HuH-7 (cell line): Measurements from ENCODE around the gene DMD.

Source experiments
- DNase-seq: peaks from one replicate; pipeline ENCODE4 v3.0.0; 2011; ENCODE audit warnings: low spot score

The DMD gene

DNA sequence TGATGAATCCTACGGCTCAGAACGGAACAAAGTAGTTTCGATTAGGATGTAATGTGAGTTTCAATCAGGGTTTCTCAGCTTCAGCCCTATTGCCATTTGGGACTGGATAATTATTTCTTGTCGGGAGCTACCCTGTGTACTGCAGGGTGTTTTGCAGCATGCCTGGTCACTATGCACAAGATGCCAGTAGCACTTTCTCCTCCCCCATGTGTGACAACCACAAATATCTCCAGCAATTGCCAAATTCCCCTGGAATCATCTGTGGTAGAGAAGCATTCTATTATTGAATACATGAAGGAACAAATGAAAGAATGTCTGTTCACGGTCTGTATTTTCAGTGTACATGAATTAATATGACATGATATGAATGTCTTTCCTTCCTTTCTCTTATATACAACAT lies 1356.6 kb downstream of the DMD start:
- no peak for DNase-seq

DNA sequence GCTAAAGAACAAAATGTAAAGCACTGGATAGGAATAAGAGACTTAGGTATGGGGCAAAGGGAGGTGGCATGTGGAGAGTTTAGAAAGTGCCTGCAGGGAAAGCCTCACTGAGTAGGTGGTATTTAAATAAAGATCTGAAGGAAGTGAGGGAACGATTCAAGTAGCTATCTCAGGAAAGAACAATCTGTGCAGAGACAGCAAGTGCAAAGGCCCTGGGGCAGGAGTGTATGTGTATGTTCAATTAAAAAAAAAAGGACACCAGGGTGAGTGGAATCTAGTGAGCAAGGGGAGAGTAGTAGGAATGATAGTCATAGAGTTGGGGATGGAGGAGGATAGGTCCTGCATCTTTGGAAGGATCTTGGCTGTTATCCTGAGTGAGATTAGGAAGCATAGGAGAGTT lies 1359.6 kb downstream of the DMD start:
- no peak for DNase-seq

DNA sequence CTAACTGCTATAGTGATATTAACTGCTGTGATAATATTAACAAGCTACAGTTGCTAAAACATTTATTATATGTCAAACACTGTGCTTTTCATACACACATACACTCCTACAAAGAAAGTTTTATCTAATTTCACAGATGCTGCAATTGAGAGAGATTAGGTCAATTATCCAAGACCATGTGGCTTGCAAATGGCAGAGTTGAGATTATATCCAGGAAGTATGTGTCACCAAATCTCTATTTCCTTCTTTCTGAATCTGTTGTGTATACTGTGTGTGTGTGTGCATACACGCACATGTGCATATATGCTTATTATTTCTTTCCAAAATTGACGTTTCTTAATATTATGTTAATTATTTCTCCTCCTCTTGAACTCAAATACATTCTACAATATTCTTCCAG lies 1363.6 kb downstream of the DMD start:
- no peak for DNase-seq

DNA sequence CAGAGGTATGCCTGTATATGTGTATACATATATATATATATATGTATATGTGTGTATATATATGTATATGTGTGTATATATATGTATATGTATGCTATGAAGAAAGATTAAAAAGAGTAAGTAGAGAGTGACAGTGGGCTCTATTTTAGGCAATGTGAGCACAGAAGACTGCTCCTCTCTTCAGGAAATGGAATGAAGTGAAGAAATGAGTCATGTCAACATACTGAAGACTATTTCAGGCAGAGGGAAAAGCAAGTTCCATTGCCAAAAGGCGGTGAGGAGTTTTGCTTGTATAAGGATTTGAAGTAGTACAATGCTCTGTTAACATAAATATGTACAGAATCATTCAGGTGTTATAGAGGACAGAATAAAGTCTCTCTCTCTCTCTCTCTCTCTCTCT lies 1366.3 kb downstream of the DMD start:
- DNase-seq: no peak

DNA sequence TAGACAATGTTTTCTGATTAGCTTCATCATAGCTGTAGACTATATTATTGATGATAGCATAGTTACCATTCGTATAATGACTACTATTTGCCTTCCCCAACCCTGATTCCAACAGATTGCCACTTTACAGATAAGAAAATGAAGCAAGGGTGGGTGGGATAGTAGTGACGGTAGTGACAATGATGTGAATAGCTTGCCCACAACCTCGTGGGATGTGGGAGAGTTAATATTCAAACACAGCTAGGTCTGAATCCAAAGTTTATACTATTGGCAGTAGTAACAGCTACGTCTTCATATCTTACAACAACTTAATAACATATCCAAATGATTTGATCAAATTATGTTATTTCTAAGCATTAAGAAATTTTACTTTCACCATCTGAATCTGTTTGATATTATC lies 1372.7 kb downstream of the DMD start:
- DNase-seq: no peak

DNA sequence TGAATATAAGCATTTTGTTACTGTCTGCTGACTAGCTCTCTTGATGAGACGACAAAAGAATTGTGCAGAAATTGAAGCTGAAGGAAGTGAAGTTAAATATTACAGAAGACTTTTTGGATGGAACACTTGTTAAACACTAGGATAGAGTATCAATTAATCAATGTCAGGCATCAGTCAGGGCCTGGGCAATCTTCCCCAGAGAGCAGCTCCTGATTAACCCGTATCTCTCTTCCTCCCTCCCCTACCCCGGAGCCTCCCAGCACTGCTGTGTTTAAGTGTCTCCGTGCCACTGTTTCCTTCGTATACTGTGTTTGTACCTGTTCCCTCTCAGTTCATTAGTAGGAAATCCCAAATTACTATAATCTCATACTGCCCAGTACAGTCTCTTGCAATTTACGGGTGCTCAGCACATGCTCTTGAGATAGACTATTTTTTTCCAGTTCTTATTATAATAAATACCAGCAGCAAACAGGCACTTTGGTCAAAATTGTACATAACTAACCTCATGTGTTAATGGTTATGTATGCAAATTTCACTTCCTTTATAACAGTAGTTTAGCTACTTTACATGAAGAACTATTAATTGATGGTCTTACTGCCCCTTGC lies 1373.8 kb downstream of the DMD start:
- DNase-seq: no peak

DNA sequence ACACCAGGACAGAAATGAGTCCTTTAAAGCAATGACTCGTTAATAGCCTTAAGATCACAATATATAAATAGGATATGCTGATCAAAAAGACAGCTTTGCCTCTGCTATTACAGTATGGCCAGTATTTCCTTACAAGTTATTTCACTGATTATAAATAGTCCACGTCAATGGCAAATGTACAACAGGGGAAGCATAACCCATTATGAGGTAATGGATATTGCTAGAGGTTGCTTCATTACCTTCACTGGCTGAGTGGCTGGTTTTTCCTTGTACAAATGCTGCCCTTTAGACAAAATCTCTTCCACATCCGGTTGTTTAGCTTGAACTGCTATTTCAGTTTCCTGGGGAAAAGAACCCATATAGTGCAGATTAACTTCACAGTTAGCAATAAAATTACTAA lies 1374.9 kb downstream of the DMD start:
- DNase-seq: no peak

DNA sequence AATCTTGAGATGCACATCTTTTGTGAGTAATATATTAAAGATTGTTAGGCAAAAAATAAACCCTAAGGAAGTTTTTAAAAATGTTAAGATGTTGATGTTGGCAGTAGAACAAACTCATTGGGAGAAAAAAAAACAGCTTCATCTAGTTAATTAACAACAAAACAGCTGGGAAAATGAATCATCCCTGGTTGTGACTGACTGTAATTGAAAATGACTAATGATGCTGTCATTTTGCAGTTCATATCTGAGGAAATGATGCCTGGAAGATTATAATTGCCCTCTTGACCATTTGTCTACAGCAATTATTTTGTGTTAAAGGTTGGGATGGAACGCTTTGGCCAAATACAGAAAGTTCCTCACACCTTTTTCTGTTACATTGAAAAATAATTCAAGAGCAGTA lies 1379.1 kb downstream of the DMD start:
- no peak for DNase-seq

DNA sequence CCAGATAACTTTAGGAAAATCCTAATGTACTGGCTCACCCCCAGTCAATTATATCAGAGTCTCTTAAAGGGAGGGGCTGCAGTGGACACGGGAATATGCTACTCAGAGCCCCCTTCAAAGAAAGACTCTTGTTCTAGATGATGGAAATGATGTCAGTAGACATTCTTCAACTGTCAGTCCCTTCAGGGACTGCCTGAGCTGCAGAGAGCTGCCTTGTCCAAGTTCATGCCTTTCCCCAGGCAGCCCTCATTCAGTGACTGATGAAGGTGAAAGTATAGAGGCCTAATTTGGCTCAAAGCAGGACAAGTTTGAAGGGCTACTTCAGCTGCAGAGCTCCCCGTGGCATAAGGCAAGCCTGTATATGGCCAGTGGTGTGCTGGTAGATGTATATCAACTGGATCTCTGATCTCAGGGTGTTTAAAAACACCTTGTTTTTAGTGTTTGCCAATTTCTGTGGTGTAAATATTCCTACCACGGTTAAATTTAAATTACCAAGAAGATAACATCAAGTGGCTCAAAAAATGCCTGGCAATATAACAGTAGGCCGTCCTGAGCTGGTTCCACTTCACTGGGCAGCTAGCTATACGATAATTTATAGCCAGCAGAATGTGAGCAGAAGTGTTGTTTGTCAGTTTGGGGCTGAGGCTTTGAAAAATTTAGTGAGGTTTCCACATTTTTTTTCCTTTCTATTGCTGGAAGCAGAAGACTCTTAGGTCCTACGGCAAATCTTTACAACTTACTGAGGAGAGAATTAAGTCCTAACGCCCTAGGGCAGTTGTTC lies 1390.7 kb downstream of the DMD start:
- DNase-seq: no peak

DNA sequence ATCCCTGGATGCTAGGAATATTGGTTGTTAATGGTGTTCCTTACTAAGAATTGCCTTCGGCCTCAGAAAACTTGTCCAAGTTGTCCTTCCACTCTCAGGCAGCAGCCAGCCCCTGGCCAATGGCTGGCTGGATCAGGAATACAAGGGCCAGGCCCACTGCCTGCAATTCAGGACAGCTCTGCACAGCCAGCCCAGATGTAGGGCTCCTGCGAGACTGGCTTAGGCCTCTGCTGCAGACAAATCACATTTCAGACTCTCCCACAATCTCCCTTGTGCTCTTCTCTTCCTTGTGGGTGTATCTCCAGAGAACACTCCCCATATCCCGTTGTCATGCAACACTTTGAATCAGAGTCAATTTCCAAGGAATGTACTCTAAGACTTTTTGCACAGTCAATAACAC lies 1391.9 kb downstream of the DMD start:
- DNase-seq: no peak

DNA sequence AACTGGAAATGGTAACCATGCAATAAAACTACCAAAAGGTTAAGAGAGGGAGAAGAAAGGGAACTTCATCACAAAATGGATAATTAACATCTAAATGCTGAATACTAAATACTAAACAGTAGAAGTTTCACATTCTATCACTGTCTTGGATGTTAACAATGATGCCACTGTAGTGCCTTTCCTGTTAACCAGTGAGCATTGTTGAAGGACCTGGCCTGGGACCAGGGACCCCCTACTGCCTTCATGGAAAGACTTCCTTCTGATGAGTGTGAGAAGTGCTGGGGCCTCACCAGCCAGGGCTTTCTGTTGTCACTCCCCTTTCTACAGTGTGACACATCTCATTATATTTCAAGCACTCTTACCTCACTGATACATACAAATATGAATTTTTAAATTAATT lies 1400.2 kb downstream of the DMD start:
- DNase-seq: no peak

DNA sequence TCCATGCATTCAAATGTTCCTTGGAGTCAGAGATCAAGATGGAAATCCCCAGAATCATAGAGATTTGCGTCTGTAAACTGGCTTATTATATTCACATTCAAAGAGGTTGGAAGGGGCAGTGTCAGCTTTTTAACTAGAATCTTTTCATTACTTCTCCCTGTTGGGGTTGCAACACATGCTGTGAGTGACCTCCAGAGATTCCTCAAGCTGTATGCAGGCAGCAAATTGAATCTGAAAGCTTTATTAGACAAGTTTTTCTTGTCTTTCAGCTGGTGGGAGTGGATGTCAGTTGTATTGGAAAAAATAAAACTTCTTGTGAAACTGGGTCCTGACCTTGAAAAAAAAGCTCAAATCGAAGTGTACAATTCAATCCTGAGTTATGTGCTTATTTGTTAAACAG lies 1403.0 kb downstream of the DMD start:
- no peak for DNase-seq

DNA sequence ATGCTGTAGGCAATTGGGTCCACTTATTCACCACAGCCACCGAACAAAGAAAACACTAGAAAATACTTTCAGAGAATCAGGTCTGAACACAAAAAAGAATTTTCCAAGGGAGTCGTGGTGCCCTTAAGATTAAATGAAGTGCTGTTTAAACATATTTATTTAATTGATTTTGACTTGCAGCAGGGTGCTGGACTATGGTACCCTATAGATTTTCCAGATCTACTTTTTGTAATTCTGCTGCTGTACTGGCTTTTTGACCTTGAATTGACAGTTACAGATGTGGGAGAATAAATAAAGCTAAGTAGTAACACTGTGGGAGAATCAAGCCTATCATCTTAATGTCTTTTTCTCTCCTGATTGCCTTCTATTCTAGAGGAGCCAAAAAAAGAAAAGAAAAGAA lies 1404.2 kb downstream of the DMD start:
- no peak for DNase-seq

DNA sequence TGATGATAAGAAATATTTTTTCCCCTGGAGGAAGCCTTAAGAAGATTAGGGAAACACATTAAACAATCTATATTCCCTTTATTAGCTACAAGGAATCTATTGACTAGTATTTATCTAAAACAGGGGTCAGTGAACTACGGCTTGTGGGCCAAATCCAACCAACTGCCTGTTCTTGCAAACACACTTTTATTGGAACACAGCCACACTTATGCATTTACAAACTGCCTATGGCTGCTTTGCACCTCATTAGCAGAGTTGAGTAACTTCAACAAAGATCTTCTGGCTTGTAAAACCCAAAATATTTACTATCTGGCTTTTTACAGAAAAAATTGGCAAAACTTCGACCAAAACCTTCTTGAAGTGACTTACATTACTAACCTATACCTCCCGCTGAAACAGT lies 1405.6 kb downstream of the DMD start:
- DNase-seq: no peak

DNA sequence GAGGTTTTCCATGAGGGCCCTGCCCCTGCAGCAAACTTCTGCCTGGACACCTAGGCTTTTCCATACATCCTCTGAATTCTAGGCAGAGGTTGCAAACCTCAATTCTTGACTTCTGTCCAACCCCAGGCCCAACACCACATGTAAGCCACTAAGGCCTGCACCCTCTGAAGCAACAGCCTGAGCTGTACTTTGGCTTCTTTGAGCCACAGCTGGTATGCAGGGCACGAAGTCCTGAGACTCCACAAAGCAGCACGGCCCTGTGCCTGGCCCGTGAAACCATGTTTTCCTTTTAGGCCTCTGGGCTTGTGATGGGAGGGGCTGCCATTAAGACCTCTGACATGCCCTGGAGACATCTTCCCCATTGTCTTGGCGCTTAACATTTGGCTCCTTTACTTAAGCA lies 1411.1 kb downstream of the DMD start:
- DNase-seq: no peak

DNA sequence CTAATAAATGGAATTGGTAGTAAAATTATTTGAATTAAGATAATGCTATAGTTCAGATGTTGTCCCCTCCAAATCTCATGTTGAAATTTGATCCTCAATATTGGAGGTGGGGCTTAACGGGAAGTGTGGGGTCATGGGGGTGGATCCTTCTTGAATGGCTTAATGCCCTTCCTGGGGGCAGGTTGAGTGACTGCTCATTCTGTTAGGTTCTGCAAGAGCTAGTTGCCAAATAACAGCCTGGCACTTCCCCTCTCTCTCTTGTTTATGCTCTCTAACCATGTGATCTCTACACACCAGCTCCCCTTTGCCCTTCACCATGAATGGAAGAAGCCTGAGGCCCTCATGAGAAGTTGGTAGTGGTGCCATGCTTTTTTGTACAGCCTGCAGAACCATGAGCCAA lies 1414.7 kb downstream of the DMD start:
- no peak for DNase-seq

DNA sequence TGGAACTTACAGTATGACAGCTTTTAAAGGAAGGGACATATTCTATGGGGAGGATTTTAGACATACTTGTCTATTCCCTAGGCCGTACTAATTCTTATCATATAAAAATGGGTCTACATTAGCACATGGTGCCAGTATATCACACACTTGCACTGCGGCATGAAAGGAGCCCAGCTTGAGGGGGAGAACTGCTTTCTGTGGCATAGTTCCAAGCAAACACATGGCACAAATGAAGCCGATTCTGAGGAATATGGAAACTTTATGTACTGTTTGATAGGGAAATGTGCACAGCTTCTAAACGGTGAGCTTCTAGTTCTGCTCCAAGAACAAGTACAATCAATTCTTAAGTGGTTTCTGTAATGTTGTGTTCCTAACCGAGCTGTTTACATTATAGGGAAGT lies 1463.9 kb downstream of the DMD start:
- DNase-seq: no peak

DNA sequence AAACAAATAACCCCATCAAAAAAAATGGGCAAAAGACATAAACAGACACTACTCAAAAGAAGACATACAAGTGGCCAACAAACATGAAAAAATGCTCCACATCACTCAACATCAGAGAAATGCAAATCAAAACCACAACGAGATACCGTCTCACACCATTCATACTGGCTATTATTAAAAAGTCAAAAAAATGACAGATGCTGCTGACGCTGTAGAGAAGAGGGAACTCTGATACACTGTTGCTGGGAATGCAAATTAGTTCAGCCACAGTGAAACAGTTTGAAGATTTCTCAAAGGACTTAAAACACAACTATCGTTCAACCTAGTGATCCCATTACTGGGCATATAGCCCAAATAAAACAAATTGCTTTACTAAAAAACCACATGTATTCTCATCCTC lies 1468.3 kb downstream of the DMD start:
- DNase-seq: no peak

DNA sequence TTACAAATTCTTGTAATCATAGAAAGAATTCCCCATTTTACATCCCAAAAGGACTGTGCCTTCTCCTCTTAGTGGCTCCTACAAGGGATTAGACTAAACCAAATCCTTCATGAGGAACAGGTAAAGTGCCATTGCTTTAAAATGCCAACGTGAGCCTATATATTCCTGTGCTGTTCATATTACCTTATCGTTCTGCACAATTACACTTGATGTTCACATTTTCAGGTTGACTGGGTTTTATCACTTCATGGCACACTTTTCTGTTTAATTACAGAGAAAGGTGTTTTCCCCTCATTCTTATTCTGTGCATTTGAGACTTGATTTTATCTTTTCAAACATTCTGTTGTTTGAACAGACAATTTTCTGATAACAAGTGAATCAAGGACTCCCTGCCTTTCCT lies 1493.9 kb downstream of the DMD start:
- no peak for DNase-seq

DNA sequence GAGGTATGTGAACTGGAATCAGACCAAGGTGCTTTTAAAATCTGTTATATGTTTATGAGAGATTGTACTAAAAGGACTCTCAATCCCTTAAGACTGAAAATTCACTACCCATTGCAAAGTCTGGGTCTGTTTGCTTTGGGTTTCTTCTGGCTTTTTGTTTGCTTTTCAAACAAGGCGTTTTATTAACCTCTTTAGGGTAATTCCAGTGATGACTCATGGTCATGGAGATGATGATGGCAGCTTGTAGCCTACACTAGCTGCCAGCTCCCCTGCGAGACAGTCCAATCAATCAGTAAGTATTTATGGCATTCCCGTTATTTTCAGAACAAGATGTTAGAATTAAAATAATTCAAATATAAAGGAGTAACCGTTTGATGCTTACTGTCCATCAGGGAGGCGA lies 1495.7 kb downstream of the DMD start:
- DNase-seq: peak; percentile 12

DNA sequence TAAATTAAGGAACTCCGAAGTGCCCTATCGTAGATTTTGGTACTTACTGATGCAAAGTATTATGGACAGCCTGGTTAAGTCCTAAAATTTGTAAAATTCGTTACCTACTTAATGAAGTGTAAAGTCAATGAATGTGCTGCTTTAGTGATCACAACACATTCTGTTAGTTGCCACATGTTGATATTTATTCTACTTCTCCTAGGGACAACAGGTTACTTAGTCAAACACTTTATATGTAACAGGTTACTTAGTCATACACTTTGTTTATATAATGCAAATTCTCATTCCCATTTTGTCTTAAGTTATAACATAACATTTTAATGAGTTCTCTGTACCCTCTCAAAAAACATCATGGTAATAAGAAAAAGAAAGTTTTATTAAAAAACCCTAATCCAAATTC lies 1496.6 kb downstream of the DMD start:
- no peak for DNase-seq

DNA sequence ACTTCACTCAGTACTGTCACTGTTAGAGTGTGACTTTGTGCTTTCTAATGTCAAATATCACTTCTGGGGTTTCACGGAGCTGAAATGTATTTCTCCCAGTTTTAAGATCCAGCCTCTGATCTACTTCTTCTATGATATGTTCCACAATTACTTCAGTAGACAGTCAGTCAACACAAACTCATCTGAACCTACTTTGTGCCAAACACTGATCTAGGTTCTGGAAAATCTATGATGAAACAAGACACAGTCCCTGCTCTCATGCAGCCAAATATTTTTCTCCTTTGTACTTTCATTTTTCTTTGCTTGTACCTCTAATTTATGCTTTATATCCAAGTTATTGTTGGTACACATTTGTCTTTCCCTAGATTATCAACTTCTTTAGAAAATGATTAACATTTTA lies 1498.2 kb downstream of the DMD start:
- no peak for DNase-seq

DNA sequence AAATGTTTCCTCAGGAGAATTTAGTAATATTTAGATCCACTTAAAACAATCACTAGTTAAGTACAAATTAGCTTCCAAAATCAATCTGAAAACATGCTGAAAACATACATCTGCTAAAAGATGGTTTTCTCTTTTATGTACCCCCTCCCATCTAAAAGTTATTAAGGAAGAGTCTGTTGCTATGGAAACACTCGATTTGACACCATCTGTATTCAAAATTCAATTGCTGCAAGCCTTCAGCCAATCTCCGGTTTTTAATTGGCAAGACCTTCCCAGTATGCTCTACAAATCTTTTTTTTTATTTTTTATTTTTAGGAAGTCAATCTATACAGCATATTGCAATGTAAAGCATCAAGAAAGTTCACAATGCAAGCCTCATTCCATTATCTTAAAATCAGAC lies 1500.2 kb downstream of the DMD start:
- no peak for DNase-seq

DNA sequence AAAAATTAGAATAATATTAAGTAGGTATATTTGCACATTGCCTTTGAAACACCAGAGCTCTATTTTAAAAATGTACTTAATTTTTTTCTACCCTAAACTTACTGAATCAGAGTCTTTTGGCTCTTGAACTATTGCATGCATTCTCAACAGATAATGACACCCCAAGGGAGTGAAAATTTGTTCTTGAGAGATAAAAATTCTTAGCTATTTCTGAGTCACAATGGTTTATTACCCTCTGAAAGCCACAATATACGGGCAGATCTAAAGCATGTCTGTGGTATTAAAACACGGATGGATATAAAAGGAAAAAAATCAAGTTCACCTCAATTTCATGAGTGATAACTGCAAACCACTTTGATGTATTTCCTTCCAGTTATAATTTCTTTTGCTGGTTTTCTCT lies 1503.2 kb downstream of the DMD start:
- DNase-seq: no peak
